ENCODE results near the gene ARHGEF12.

GRCh38 chr11:120381401-120381800, 45.2 kb downstream of the ARHGEF12 start:
- no peak for TF ChIP-seq POLR2AphosphoS5 (IDR thresholded peaks at IDR 0.05; ENCODE audit: borderline replicate concordance, low read depth, low read length)
- TF ChIP-seq EZH2 (IDR thresholded peaks at IDR 0.05) = no peak

Data from SK-N-MC (cell line).